Gastrocnemius medialis (tissue), 4 donors: Measurements from ENCODE around the gene DUSP3.

Experiments used
- POLR2A ChIP-seq, 2 donors: fragments of 450-650 bp; IDR thresholded peaks; one replicate each; pipeline ENCODE4 v1.6.1; 2017; ENCODE audit warnings: antibody characterized with exemption in 2 of 2, mild to moderate bottlenecking in 2 of 2, moderate library complexity in 2 of 2
- TF ChIP-seq, protein P1 (sequence below), 5 experiments: fragments of 450-650 bp in 3 of 5; fragments of 200-600 bp in 2 of 5; sonication (generic) in 2 of 5; IDR thresholded peaks in 4 of 5; conservative IDR thresholded peaks in 1 of 5; 1 replicate in 4 of 5; 2 replicates in 1 of 5; pipeline ENCODE4 v1.5.1; 2016 to 2019; ENCODE audit warnings: antibody characterized with exemption in 5 of 5, mild to moderate bottlenecking in 3 of 5, moderate library complexity in 3 of 5

DNA sequence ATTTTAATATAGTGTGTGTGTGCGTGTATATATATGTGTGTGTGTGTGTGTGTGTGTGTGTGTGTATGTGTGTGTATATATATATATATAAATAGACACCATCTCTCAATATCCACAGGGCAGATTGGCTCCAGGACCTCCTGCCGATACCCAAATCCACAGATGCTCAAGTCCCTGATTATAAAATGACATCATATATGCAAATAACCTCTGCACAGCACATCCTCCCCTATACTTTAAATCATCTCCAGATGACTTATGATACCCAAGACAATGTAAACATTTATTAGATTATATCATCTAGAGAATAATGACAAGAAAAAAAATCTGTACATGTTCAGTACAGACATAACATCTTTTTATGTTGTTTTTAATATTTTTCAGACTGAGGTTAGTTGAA is 7.8 kb downstream of the DUSP3 start:
- TF ChIP-seq, protein P1, sequence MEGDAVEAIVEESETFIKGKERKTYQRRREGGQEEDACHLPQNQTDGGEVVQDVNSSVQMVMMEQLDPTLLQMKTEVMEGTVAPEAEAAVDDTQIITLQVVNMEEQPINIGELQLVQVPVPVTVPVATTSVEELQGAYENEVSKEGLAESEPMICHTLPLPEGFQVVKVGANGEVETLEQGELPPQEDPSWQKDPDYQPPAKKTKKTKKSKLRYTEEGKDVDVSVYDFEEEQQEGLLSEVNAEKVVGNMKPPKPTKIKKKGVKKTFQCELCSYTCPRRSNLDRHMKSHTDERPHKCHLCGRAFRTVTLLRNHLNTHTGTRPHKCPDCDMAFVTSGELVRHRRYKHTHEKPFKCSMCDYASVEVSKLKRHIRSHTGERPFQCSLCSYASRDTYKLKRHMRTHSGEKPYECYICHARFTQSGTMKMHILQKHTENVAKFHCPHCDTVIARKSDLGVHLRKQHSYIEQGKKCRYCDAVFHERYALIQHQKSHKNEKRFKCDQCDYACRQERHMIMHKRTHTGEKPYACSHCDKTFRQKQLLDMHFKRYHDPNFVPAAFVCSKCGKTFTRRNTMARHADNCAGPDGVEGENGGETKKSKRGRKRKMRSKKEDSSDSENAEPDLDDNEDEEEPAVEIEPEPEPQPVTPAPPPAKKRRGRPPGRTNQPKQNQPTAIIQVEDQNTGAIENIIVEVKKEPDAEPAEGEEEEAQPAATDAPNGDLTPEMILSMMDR (IDR thresholded peaks at IDR 0.05 in 4 of 5, conservative IDR thresholded peaks at IDR 0.05 in 1 of 5): no peak
- TF ChIP-seq POLR2A (IDR thresholded peaks at IDR 0.05): no peak
